ENCODE data around the gene DOCK7.

- TF ChIP-seq POLR2AphosphoS5 (IDR thresholded peaks at IDR 0.05) (no peak), CTCF (IDR thresholded peaks at IDR 0.05 in 8 of 11, conservative IDR thresholded peaks at IDR 0.05 in 3 of 11) (no peak), POLR2A (IDR thresholded peaks at IDR 0.05) (no peak)
Measured at GRCh38 chr1:62601457-62601856, 86.7 kb downstream of the DOCK7 start.
